ENCODE results near the gene CHMP4B. TPM values are rescaled to one million over a fixed set of nuclear protein-coding genes. Genes with fewer than 3 reads are reported as not detected.
"Not testable (repeated sequence)": the region's sequence is repeated elsewhere in the genome, so short reads cannot be mapped to it uniquely, and the experiment has no call there.

CHMP4B gene
- total RNA-seq, 1 donor from 2014 or later = 101 TPM

- no peak for ATAC-seq (ENCODE audit: poor library complexity)
- intact Hi-C loops (cut with DNase I) = no loop called here
- DNase-seq = no peak
Measured at GRCh38 chr20:33788351-33789049, 22.6 kb upstream of the CHMP4B start.

DNA sequence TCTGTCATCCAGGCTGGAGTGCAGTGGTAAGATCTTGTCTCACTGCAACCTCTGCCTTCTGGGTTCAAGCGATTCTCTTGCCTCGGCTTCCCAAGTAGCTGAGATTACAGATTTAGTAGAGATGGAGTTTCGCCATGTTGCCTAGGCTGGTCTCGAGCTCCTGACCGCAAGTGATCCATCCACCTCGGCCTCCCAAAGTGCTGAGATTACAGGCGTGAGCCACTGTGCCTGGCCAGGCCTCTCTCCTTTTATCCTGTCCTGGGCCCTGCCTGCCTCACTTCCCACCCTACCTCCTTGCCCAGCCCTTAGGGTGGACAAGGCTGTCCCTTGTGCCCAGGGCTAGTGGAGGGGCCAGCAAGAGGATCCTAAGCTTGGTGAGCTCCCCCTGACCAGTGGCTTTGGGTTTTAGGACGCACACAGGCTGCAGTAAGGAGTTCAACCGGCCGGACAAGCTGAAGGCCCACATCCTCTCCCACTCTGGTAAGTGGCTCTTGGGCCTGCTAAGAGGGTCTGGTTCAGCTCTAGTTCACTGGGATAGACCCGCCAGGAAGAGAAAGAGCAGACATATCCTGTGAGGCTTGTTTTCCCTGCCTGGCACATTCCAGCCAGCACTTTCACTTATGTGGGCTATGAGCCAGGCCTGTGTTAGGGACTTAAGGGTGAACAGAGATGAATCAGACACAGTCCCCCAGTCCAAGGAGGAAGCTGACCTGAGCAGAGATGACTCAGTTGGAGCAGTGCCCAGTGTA is 21.9 kb upstream of the CHMP4B start:
- DNase-seq = no peak
- ATAC-seq (ENCODE audit: poor library complexity) = peak; percentile 33
- intact Hi-C loops (cut with DNase I) = no loop called here

GRCh38 chr20:33789858-33790182 is 21.3 kb upstream of the CHMP4B start:
- no peak for DNase-seq
- no peak for ATAC-seq (ENCODE audit: poor library complexity)
- intact Hi-C loops (cut with DNase I) = no loop called here

- intact Hi-C loops (cut with DNase I) = no loop called here
- ATAC-seq (ENCODE audit: poor library complexity) (no peak), DNase-seq (no peak)
Measured at GRCh38 chr20:33790566-33790965, 20.6 kb upstream of the CHMP4B start.

GRCh38 chr20:33791021-33791420 is 20.1 kb upstream of the CHMP4B start:
- intact Hi-C loops (cut with DNase I) = no loop called here
- ATAC-seq (ENCODE audit: poor library complexity) = no peak
- DNase-seq = no peak

- no peak for ATAC-seq (ENCODE audit: poor library complexity)
- intact Hi-C loops (cut with DNase I) = no loop called here
- DNase-seq = no peak
Measured at GRCh38 chr20:33791540-33791939, 19.6 kb upstream of the CHMP4B start.

- ATAC-seq (ENCODE audit: poor library complexity) = peak; percentile 29
- intact Hi-C loops (cut with DNase I) = no loop called here
Measured at GRCh38 chr20:33791959-33792597, 19.1 kb upstream of the CHMP4B start.

GRCh38 chr20:33792598-33792989 is 18.6 kb upstream of the CHMP4B start:
- DNase-seq; intact Hi-C loops (cut with DNase I); ATAC-seq (ENCODE audit: poor library complexity): not testable (repeated sequence)

More at GRCh38 chr20:33791959-33792597, 19.1 kb upstream of the CHMP4B start:
- DNase-seq = peak; percentile 61

GRCh38 chr20:33793011-33793931 is 17.9 kb upstream of the CHMP4B start:
- intact Hi-C loops (cut with DNase I) = no loop called here
- ATAC-seq (ENCODE audit: poor library complexity) (peak; percentile 63), DNase-seq (peak; percentile 53)

- DNase-seq (no peak), ATAC-seq (ENCODE audit: poor library complexity) (no peak)
- intact Hi-C loops (cut with DNase I) = no loop called here
Measured at GRCh38 chr20:33796263-33796906, 14.8 kb upstream of the CHMP4B start.

GRCh38 chr20:33796907-33797544 is 14.1 kb upstream of the CHMP4B start:
- DNase-seq = no peak
- ATAC-seq (ENCODE audit: poor library complexity) = no peak
- intact Hi-C loops (cut with DNase I) = no loop called here

DNA sequence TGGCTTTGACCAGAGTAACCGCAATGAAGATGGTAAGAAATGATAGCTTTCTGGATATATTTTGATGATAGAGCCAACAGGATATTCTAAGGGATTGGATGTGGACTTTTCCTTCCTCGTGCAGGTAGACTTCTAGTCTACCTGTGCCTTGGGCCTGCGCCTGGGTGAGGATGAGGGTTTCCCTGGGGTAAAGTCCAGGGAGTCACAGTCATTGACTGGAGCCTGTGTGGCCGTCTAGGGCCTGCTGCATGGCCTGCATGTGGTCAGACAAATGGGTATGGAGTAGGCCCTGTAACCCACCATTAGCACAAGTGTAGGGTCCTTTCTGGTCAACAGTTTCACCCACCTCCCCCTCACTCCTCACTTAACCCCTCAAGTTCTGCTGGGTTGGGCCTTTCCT is 12.7 kb upstream of the CHMP4B start:
- ATAC-seq (ENCODE audit: poor library complexity) = no peak
- intact Hi-C loops (cut with DNase I) = no loop called here
- no peak for DNase-seq

- intact Hi-C loops (cut with DNase I) = no loop called here
- ATAC-seq (ENCODE audit: poor library complexity) = peak; percentile 67
- no peak for DNase-seq
Measured at GRCh38 chr20:33803921-33804337, 7.2 kb upstream of the CHMP4B start.

DNA sequence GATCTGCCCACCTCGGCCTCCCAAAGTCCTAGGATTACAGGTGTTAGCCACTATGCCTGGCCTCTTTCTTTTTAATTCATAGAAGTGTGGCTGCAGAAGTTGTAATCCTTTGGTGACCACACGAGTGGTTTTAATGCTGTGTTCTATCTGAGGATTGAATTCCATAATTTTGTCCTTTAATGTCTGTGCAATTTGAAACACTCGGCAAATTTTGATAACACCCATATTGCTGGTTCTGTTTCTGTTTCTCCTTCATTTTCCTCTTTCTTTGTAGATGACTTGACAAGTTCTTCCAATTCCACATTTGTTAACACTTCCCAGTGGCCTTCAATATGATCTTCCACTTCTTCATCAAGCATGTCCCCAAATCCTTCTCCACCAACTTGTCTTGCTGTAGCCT is 2.8 kb upstream of the CHMP4B start:
- no peak for ATAC-seq (ENCODE audit: poor library complexity)
- intact Hi-C loops (cut with DNase I) = no loop called here
- no peak for DNase-seq

DNA sequence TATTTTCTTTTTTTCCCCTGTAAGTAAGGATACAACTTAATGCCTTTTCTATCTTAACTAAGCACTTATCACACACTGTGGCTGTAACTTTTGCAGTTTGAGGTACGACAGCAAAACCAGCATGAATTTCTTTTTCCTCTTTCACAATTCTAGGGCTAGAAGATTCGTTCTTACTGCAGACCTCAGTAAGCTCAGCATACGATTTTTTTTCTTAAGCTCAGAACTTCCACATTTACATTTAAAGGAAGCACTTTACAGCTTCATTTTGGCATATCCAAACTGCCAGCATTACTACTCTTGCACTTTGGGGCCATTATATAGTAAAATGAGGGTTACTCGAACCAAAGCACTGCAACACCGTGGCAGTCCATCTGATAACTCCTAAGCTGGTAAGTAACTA is 889 bp upstream of the CHMP4B start:
- intact Hi-C loops (cut with DNase I) = no loop called here
- DNase-seq = no peak
- no peak for ATAC-seq (ENCODE audit: poor library complexity)

GRCh38 chr20:33811776-33812151 is 616 bp downstream of the CHMP4B start:
- intact Hi-C loops (cut with DNase I) = no loop called here
- DNase-seq (no peak), ATAC-seq (ENCODE audit: poor library complexity) (peak; percentile 7)

DNA sequence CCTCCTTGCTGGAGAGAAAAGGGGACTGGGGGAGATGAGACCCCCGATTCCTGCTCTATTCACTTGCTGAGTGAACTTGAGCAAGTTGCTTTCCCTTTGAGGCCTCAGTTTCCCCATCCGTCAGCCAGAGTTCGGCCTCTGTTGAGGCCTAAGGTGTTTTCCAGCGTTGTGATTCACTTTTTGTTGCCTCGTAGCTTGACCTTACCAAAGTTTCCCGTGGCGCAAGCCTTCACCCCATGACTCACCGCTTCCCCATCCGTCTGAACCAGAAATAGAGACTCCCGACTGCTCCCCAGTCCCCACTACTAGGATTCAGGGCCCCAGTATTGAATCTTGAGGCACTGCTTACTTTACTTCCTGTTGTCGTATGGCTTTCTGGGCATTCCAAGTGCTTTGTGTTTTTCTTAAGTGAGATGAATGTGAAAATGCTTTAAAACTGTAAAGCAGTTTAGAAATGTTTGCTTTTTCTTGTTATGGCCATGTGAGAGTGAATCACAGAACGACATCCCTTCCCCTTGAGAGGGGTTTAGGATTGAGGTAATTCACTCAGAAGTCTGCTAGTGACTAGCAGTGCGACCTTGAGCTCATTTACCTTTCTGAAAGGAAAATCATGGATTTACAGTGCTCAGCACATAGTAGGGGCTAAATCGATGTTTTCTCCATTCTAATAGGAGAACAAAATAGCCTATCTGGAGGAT is 1.2 kb downstream of the CHMP4B start:
- intact Hi-C loops (cut with DNase I) = no loop called here
- DNase-seq (peak; percentile 55), ATAC-seq (ENCODE audit: poor library complexity) (peak; percentile 42)
